K562 (cell line): Measurements from ENCODE around the gene PRKCQ. TPM values are rescaled to one million over a fixed set of nuclear protein-coding genes. Genes with fewer than 3 reads are reported as not detected.

ENCODE experiments used
- ARID4B ChIP-seq: sonication (generic); formaldehyde crosslinking; IDR thresholded peaks from 2 replicates; pipeline ENCODE4 v1.8.0; 2022; ENCODE audit warnings: mild to moderate bottlenecking, missing genetic modification reagents
- DDX20 ChIP-seq: fragments of 450-650 bp; IDR thresholded peaks from 2 replicates; pipeline ENCODE4 v1.6.1; 2016; ENCODE audit warnings: missing genetic modification characterization, low read depth, mild to moderate bottlenecking, missing compliant biosample characterization, moderate library complexity
- ETS2 ChIP-seq: IDR thresholded peaks from 2 replicates; pipeline ENCODE4 v1.6.1; 2016; ENCODE audit warnings: borderline replicate concordance, missing genetic modification characterization, mild to moderate bottlenecking, moderate library complexity, missing compliant biosample characterization; ENCODE audit not compliant: poor library complexity, severe bottlenecking
- GATAD2B ChIP-seq: fragments of 450-650 bp; IDR thresholded peaks from 2 replicates; pipeline ENCODE4 v1.6.1; 2017; ENCODE audit warnings: mild to moderate bottlenecking, borderline replicate concordance
- L3MBTL2 ChIP-seq: fragments of 450-650 bp; IDR thresholded peaks from 2 replicates; pipeline ENCODE4 v1.6.1; 2016; ENCODE audit warnings: mild to moderate bottlenecking, moderate library complexity
- SLC30A9 ChIP-seq: fragments of 250-450 bp; sonication (Bioruptor Pico); IDR thresholded peaks from 2 replicates; pipeline ENCODE4 v1.8.0; 2022; ENCODE audit warnings: mild to moderate bottlenecking, moderate library complexity
- ZKSCAN8 ChIP-seq: fragments of 200-800 bp; sonication (Bioruptor generic); IDR thresholded peaks from 2 replicates; pipeline ENCODE4 v1.6.1; 2016; ENCODE audit warnings: missing genetic modification characterization, missing compliant biosample characterization
- ZNF408 ChIP-seq: fragments of 250-450 bp; sonication (Bioruptor Pico); IDR thresholded peaks from 2 replicates; pipeline ENCODE4 v1.4.0; 2020; ENCODE audit warnings: low read depth, mild to moderate bottlenecking, moderate library complexity
- ZNF668 ChIP-seq: fragments of 250-450 bp; sonication (Bioruptor Pico); IDR thresholded peaks from 2 replicates; pipeline ENCODE4 v1.8.0; 2022; ENCODE audit warnings: mild to moderate bottlenecking, inconsistent platforms
- polyA plus RNA-seq, 8 experiments: library from polyadenylated mRNA; depleted of rRNA in 4 of 8; stranded (reverse) in 5 of 8; unstranded in 3 of 8; fragments of >200 nt; fragmentation: Nextera tagmentation in 2 of 8; fragmentation: Illumina TruSeq in 1 of 8; extraction: Ambion mirVana in 2 of 8; extraction: Trizol in 1 of 8; gene quantifications; 2 replicates each; pipeline versions ENCODE4 v1.2.1 to v1.2.3, GENCODE V29; 2011 to 2014; ENCODE audit warnings: inconsistent platforms in 1 of 8, missing spikeins in 1 of 8
- total RNA-seq, 7 experiments: library from RNA; depleted of rRNA in 6 of 7; stranded (reverse); fragments of >200 nt in 6 of 7; fragmentation: Illumina TruSeq in 2 of 7; extraction: Trizol in 2 of 7; gene quantifications; 2 replicates each; pipeline versions ENCODE4 v1.2.1 to v1.2.3, GENCODE V29; 2011 to 2021; ENCODE audit warnings: low replicate concordance in 1 of 7

The PRKCQ gene
- total and polyA plus RNA-seq, 9 of the 15 experiments (the other 6 are each of a cell fraction or from before 2014, with no cell fraction given): 4.4 to 23.3 (median 14.6) TPM

DNA sequence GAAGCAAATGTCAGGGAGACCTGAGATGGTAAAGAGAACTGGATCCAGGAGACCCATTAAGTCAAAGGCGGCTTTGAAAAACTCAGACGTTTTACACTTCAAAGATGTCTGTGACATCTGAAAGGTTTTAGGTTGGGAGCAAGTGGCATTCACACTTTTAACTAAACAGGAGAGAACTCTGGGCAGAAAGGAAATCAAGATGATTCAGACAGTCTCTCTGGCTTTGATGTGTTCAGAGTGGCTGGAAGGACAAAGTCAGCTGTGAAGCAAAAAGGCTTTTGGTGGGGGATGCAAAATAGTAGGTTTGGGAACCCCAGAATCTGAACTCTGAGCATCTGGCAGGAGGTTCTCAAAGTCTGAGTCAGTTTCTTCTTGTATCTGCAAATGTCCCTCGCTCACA lies 66.6 kb downstream of the PRKCQ start (continued):
- TF ChIP-seq ZNF668 (no peak), ARID4B (no peak), ETS2 (tag) (no peak), ZKSCAN8 (CRISPR knock-in tag) (no peak), GATAD2B (no peak), ZNF408 (CRISPR knock-in tag) (no peak), L3MBTL2 (no peak), DDX20 (tag) (no peak), SLC30A9 (CRISPR knock-in tag) (no peak)
